ENCODE results near the gene CEACAM18. TPM values are rescaled to one million over a fixed set of nuclear protein-coding genes. Genes with fewer than 3 reads are reported as not detected.
"Not testable (repeated sequence)": the region's sequence is repeated elsewhere in the genome, so short reads cannot be mapped to it uniquely, and the experiment has no call there.

The CEACAM18 gene
- total RNA-seq, result not detected

- DNase-seq (ENCODE audit: low spot score), result no peak
These were observed at the start of gene CEACAM18 for GRCh38 chr19:51478381-51479234. Gene CEACAM18, plus strand, starts transcription at chr19:51478539.

GRCh38 chr19:51430221-51430620, 48.1 kb upstream of the CEACAM18 start:
- no peak for DNase-seq (ENCODE audit: low spot score)

GRCh38 chr19:51431124-51431523, 47.2 kb upstream of the CEACAM18 start:
- no peak for DNase-seq (ENCODE audit: low spot score)

GRCh38 chr19:51433043-51433442, 45.3 kb upstream of the CEACAM18 start:
- no peak for DNase-seq (ENCODE audit: low spot score)

- no peak for DNase-seq (ENCODE audit: low spot score)
These were observed 43.9 kb upstream of the CEACAM18 start for GRCh38 chr19:51434456-51434855.

- DNase-seq (ENCODE audit: low spot score), result peak; percentile 57
These were observed 39.3 kb upstream of the CEACAM18 start for GRCh38 chr19:51439021-51439465.

- DNase-seq (ENCODE audit: low spot score), result no peak
These were observed 38.3 kb upstream of the CEACAM18 start for GRCh38 chr19:51440052-51440451.

- no peak for DNase-seq (ENCODE audit: low spot score)
These were observed 37.4 kb upstream of the CEACAM18 start for GRCh38 chr19:51440846-51441409.

- no peak for DNase-seq (ENCODE audit: low spot score)
These were observed 36.6 kb upstream of the CEACAM18 start for GRCh38 chr19:51441410-51442390.

- not testable (repeated sequence) for DNase-seq (ENCODE audit: low spot score)
These were observed 30.8 kb upstream of the CEACAM18 start for GRCh38 chr19:51447510-51447909.

GRCh38 chr19:51448011-51448410, 30.3 kb upstream of the CEACAM18 start:
- DNase-seq (ENCODE audit: low spot score), result no peak

- no peak for DNase-seq (ENCODE audit: low spot score)
These were observed 29.8 kb upstream of the CEACAM18 start for GRCh38 chr19:51448411-51449016.

- DNase-seq (ENCODE audit: low spot score), result no peak
These were observed 27.5 kb upstream of the CEACAM18 start for GRCh38 chr19:51450730-51451307.

- DNase-seq (ENCODE audit: low spot score), result no peak
These were observed 21.6 kb upstream of the CEACAM18 start for GRCh38 chr19:51456541-51457290.

GRCh38 chr19:51457351-51458013, 20.9 kb upstream of the CEACAM18 start:
- DNase-seq (ENCODE audit: low spot score), result no peak

GRCh38 chr19:51458051-51458645, 20.2 kb upstream of the CEACAM18 start, which contains the start of gene SIGLEC8:
Gene SIGLEC8, minus strand, starts transcription at chr19:51458454. Its CDS starts 67 bp downstream, at chr19:51458387.
- DNase-seq (ENCODE audit: low spot score), result no peak

GRCh38 chr19:51458899-51459505, 19.3 kb upstream of the CEACAM18 start:
- no peak for DNase-seq (ENCODE audit: low spot score)

GRCh38 chr19:51460164-51460992, 18.0 kb upstream of the CEACAM18 start:
- no peak for DNase-seq (ENCODE audit: low spot score)

Measured in mucosa of gallbladder (tissue), 1 donor.